Keratinocyte (primary cell): ENCODE data around the gene ARSB.

ENCODE experiments used
- EZH2 ChIP-seq: IDR thresholded peaks from one replicate; pipeline ENCODE4 v1.6.1; 2012; ENCODE audit warnings: inconsistent platforms, mild to moderate bottlenecking, low read length, moderate library complexity
- TF ChIP-seq, protein P1 (sequence below), 3 experiments: IDR thresholded peaks in 1 of 3; conservative IDR thresholded peaks in 1 of 3; optimal IDR thresholded peaks in 1 of 3; 2 replicates in 2 of 3; 3 replicates in 1 of 3; pipeline versions ENCODE3 to v1.5.1; 2011; ENCODE audit warnings: low read length in 3 of 3, mild to moderate bottlenecking in 3 of 3, moderate library complexity in 2 of 3, control low read depth in 1 of 3, inconsistent platforms in 1 of 3; ENCODE audit not compliant: insufficient read depth in 2 of 3; ENCODE audit errors: extremely low read depth in 1 of 3

DNA sequence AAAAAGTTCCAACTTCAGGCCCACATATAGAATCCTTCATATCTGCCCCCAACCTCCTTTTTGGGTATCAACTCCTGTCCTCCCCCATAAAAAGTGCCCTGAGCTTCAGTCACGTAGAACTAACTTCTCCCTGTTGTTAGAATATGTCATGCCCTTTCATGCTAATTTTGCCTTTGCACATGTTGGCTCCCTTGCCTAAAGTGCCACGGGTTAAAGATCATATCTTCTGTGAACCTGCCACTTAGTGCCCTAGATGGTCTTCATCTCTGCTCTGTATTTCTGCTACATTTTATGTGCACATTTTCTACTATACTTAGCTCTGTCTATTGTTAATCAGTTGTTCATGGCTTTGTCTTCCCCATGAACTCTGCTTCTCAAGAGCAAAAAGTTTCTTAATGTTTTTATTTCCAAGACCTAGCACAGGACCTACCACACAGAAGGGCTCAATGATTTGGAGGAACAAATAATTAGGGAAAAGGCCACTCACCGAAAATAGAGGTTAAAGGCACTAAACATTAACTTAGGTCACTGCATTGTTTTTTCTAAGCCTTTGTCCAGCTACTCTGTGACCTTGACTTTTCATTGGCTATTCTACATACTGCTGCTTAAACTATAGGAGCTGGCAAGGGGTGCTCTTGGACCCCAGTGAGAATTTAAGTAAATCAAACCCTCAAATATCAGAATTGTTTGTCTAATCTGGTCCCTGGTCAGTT lies 94.3 kb downstream of the ARSB start:
- TF ChIP-seq, protein P1, sequence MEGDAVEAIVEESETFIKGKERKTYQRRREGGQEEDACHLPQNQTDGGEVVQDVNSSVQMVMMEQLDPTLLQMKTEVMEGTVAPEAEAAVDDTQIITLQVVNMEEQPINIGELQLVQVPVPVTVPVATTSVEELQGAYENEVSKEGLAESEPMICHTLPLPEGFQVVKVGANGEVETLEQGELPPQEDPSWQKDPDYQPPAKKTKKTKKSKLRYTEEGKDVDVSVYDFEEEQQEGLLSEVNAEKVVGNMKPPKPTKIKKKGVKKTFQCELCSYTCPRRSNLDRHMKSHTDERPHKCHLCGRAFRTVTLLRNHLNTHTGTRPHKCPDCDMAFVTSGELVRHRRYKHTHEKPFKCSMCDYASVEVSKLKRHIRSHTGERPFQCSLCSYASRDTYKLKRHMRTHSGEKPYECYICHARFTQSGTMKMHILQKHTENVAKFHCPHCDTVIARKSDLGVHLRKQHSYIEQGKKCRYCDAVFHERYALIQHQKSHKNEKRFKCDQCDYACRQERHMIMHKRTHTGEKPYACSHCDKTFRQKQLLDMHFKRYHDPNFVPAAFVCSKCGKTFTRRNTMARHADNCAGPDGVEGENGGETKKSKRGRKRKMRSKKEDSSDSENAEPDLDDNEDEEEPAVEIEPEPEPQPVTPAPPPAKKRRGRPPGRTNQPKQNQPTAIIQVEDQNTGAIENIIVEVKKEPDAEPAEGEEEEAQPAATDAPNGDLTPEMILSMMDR (optimal IDR thresholded peaks at IDR 0.05 in 1 of 3, IDR thresholded peaks at IDR 0.05 in 1 of 3, conservative IDR thresholded peaks at IDR 0.05 in 1 of 3; ENCODE audit: extremely low read depth in 1 of 3, insufficient read depth in 2 of 3, low read length in 3 of 3): no peak
- TF ChIP-seq EZH2: no peak
